Activated CD8-positive, alpha-beta memory T cell treated with anti-CD3 and anti-CD28 coated beads for 1 hour (primary cell): ENCODE data around the gene ZNF177.
A peak's percentile ranks its signal among the peaks of the same experiment; 100 is the strongest.

Experiments
- DNase-seq, 2 donors: peaks; one replicate each; pipeline ENCODE4 v3.0.0-alpha.2; 2020; ENCODE audit warnings: low read depth in 1 of 2; ENCODE audit errors: extremely low read depth in 1 of 2

ZNF177 gene

GRCh38 chr19:9427941-9428340 lies 65.1 kb downstream of the ZNF177 start:
- no peak for DNase-seq

DNA sequence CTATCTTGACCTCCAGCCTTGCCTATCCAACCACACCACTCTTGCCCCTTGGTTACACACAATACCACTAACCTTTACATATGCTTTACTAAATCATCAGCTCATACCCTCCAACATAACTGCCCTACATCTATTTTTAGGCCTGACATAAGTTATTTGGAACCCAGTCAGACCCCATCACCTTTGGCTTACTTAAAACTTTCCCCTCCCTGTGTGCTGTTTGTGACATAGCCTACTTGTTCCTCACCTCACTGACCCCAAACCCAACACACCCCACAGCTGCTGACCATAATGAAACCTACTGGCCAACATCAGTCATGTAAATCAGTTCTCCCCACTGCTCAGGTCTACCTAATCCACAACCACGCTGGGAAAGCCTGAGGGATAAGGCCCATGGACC lies 67.6 kb downstream of the ZNF177 start:
- DNase-seq: no peak

GRCh38 chr19:9431475-9431874 lies 68.7 kb downstream of the ZNF177 start:
- peak in 1 of 2 donors; percentile 33 for DNase-seq
